ENCODE data around the gene LECT2.

Gene LECT2

DNA sequence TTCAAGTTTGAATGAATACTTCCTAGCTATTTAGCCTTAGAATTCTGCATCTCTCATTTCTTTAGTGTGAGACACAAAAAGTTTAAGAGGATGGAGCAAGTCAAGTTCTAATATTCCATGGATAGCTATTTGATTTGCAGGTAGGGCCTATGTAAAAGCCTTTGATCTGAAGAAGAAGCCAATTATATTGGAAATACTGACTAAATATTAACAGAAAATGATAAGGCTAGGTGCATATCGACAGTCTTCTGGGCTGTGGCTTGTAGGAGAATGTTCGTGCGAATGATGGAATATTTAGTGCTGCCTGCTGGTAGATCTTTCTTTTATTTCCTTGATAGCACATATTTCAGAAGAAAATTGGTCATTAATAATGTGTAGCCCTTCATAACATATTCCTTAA is at the start of gene LECT2:
TSS of gene LECT2 (minus strand) at position 85 of the 400 bp plus-strand sequence. CDS start 150 bp downstream, outside the sequence.
- no peak for DNase-seq

GRCh38 chr5:136004436-136004835 is 49.7 kb upstream of the LECT2 start:
- DNase-seq = no peak

DNA sequence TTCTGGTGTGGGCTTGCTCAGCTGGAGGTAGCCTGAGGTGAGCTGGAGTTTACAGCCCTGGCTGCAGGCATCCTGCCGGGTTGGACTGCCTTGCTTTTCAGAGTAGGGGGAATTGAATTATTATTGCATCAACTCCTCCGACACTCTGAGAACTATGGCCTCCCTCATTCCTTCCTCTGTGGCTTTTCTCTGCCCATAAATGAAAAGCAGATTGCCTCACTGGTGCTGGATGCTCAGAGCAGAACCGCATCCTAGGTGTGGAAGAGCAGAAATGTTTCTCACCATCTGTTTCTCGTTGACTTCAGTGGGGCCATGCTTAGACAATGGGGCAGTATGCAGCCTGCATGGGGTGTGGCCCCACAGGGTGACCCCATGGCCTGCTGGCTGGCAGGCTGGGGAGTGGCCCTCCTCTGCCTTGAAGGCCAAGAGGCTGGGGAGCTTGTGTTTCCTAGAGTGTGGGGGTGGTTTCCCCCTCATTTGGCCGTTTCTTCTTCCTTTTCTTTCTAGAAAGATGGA is 46.7 kb upstream of the LECT2 start:
- no peak for DNase-seq

- DNase-seq = no peak
Observed at GRCh38 chr5:136000932-136001331, 46.1 kb upstream of the LECT2 start.

GRCh38 chr5:136000147-136000546 is 45.4 kb upstream of the LECT2 start:
- no peak for DNase-seq

DNA sequence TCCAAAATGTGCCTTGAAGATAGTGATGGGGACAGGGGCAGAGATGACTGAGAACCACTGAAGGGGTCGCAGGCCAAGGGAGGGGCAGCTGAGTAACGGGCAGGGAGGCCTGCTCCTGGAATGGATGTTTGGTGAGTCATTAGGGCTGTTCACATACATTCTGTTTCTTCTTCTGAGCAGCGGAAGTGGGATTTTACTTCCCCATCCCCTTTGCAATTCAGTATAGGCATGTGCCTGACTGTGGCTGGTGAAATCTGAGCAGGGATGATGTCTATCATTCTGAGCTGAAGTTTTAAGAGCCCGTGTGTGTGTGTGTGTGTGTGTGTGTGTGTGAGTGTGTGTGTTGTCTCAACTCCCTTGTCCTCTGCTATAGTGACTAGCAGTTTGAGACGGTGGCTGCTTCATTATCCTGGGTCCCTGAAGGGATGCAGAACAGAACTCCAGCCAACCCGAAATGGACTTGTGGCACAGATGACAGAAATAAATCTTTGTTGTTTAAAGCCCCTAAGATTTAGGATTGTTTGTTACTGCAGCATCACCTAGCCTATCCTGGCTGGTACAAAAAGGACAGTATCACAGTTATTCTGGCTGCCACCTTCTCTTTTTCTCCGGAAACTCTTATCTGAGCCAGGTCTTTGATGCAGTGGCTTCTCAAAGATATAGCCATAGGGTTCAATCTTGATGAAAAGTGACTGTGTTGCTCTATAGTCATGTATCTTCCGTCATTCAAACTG is 44.8 kb upstream of the LECT2 start:
- no peak for DNase-seq

GRCh38 chr5:135998889-135999288 is 44.1 kb upstream of the LECT2 start:
- DNase-seq = no peak

GRCh38 chr5:135997673-135998335 is 43.0 kb upstream of the LECT2 start:
- no peak for DNase-seq

DNA sequence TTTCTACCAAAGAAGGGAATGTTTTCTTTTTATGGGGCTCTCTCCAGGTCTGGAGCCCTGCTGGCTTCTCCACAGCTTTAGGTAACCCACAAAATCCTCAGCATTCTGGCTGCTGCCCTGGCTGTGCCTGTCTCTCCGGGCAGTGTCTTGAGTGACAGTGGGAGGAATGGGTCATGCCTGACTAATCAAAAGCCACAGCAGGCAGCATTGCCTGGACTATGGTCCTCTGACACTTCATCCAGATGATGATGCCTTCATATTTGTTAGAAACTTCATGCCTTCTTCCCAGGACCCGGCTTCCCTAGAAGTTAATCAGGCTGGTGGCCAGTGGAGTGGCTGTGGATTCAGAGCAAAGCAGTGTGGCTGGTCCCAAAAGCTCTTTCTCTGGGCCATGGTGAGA is 41.8 kb upstream of the LECT2 start:
- no peak for DNase-seq

- DNase-seq = no peak
Observed at GRCh38 chr5:135995976-135996375, 41.2 kb upstream of the LECT2 start.

- DNase-seq = no peak
Observed at GRCh38 chr5:135993880-135994636, 39.3 kb upstream of the LECT2 start.

DNA sequence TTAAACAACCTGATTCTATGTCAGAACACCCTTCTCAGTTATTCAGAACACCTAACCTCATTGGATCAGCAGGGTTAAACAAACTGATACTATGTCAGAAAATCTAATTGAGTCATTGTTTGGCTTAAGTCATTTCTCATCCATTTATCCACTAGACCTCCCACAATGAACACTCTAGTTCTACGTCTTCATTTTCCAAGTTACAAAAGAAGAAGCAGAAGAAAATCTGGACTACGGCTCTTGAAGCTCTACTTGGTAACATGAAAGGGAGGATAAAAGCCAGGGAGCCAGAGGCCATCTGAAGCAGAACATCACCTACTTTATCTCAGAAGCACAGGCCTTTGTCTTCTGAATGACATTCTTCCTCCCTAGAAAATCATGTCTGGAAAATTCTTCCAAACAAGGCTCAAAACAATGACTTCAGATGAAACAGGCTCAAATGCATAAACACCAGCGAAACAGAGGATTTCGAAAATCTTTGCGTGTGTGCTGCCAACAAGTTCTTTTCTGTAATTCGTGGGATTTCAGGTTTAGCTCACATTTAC is 38.6 kb upstream of the LECT2 start:
- DNase-seq = no peak

DNA sequence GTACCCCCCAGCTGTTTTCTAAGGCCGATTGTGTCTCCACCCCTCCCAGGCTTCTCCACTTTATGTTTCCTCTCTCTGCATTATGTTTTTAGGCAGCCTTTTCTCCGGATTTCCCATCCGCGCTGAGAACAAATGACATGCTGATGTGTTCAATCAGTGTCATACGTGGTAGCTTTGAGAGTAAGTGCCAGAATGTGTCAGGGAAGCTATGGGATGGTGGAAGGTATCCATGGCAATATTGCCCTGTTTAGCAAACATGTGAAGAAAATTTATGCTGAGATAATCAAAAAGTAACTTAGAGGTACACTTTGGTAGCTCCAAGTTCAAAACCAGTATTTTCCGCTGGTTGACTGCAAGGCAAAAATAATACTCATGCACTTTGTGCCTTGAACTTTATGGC is 36.6 kb upstream of the LECT2 start:
- DNase-seq = no peak

GRCh38 chr5:135990528-135991255 is 35.9 kb upstream of the LECT2 start:
- no peak for DNase-seq

DNA sequence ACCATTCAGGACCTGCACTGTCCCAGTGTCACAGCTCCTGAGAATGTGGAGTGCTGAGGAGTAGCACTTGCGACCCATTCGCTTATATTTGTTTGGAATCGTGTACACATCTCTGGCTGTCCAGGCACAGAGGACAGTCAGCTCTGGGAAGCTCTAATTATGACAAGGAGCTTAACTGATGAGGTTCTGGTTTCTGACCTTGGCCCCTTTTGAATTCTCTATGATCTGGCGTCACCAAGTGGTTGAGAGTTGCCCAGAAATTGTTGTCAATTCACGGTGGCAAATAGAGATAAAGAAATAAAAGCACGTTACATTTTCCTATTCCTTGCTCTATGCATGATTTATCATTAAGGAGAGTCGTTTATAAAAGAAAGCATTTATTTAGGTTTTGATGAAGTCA is 34.9 kb upstream of the LECT2 start:
- DNase-seq = no peak

GRCh38 chr5:135988546-135988945 is 33.8 kb upstream of the LECT2 start:
- DNase-seq = no peak

- DNase-seq = no peak
Observed at GRCh38 chr5:135986891-135987401, 32.2 kb upstream of the LECT2 start.

- no peak for DNase-seq
Observed at GRCh38 chr5:135986401-135986800, 31.6 kb upstream of the LECT2 start.

DNA sequence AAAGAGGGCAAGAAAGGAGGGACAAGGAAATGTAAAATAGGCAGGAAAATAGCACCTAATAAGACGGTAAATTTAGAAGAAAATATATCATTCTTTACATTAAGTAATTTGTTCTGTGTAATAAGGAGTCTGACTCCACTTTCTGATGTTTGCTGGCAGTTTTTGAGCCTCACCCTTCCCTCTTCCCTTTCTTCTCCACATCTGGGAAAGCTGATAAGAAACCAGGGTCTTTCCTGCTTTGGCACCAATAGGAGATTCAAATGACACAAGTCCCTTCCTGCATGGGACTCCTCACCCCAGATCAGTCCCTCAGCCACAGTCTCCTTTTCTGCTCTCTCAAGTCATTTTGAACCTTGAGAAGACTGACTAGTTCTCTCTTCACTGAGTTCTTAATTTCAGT is 31.2 kb upstream of the LECT2 start:
- no peak for DNase-seq

GRCh38 chr5:135980620-135981019 is 25.8 kb upstream of the LECT2 start:
- DNase-seq = no peak

DNA sequence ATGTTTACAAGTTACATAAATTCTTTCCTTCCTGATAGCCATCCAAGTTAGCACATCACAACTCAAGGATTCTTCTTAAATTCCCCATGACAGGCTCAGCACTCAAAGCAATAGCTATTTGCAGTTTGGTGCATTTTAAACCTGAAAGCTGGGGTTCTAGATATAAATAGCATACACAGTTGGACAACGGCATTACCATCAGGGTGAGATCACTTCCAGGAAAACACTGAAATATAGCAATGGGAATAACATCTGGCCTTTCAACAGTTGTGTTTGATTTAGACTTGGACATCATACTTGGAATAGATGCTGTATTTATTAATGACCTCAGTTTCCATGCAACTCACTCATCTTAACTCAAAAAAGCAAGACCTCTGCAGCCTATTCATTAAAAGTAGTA is 24.7 kb upstream of the LECT2 start:
- DNase-seq = no peak

DNA sequence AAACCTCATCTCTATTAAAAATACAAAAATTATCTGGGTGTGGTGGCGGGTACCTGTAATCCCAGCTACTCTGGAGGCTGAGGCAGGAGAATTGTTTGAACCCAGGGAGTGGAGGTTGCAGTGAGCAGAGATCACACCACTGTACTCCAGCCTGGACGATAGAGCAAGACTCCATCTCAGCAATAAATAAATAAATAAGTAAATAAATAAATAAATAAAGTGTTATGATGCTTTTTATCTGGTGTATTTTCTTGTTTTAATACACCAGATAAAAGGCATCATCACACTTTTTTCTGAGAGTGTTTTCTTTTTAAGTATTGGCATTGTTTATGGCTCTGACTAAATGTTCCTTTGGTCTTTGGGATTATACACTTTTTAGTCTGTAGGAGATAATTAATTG is 24.2 kb upstream of the LECT2 start:
- DNase-seq = no peak
